Skeletal muscle satellite cell (primary cell): ENCODE data around the gene KCNK1.

Experiments used
- H3K27me3 ChIP-seq: 2 replicates; pipeline ENCODE4 v1.7.0; 2013; ENCODE audit warnings: low read length; ENCODE audit not compliant: control insufficient read depth, insufficient read depth
- H3K36me3 ChIP-seq: 2 replicates; pipeline ENCODE4 v1.7.0; 2013; ENCODE audit warnings: mild to moderate bottlenecking, control low read depth, low read length; ENCODE audit not compliant: insufficient read depth
- H3K4me1 ChIP-seq: 2 replicates; pipeline ENCODE4 v1.7.0; 2013; ENCODE audit warnings: low read length; ENCODE audit not compliant: control insufficient read depth, insufficient read depth
- H3K4me2 ChIP-seq: 2 replicates; pipeline ENCODE4 v1.7.0; 2013; ENCODE audit warnings: mild to moderate bottlenecking, low read length
- H3K4me3 ChIP-seq: 2 replicates; pipeline ENCODE4 v1.7.0; 2013; ENCODE audit warnings: low read length
- H3K9ac ChIP-seq: 2 replicates; pipeline ENCODE4 v1.7.0; 2013; ENCODE audit warnings: mild to moderate bottlenecking, low read depth, low read length, moderate library complexity
- H3K9me3 ChIP-seq: replicated peaks from 2 replicates; pipeline ENCODE4 v1.7.0; 2013; ENCODE audit warnings: mild to moderate bottlenecking, control low read depth, low read length

Gene KCNK1

GRCh38 chr1:233587196-233587595, 26.7 kb upstream of the KCNK1 start:
- Histone ChIP-seq H3K4me1 (no peaks in the 10 kb centered on the region), H3K36me3 (no peaks in the 10 kb centered on the region), H3K9me3 (no peaks in the 10 kb centered on the region), H3K27me3 (no peaks in the 10 kb centered on the region), H3K9ac (no peak overlapping the region), H3K4me2 (no peak overlapping the region), H3K4me3 (no peak overlapping the region)

- no peaks in the 10 kb centered on the region for H3K27me3 ChIP-seq
- no peaks in the 10 kb centered on the region for H3K9me3 ChIP-seq
- no peaks in the 10 kb centered on the region for H3K4me1 ChIP-seq
- no peak overlapping the region for H3K4me3 ChIP-seq
- no peak overlapping the region for H3K4me2 ChIP-seq
- H3K36me3 ChIP-seq = no peaks in the 10 kb centered on the region
- no peak overlapping the region for H3K9ac ChIP-seq
Observed at GRCh38 chr1:233587958-233588799, 25.7 kb upstream of the KCNK1 start.

DNA sequence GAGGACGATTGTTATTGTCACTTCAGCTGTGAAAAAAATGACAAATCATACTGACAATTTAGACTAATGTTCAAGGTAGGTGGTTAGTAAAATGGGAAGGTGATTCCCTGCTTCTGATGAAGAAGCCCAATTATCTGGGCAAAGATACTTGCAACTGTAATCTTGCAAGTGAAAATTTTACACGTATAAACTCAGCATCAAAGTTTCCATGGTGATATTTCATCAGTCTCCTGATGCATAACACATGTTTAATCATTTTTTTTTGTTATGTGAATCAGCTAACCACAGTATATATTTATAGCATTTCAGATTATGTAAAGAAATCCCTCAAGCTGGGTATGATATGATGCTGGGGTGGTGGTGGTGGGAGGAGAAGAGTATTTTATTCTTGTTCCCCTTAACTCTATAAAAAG, 16.4 kb upstream of the KCNK1 start:
- Histone ChIP-seq H3K4me1 (no peaks in the 10 kb centered on the region), H3K4me3 (no peak overlapping the region), H3K27me3 (no peaks in the 10 kb centered on the region), H3K4me2 (no peak overlapping the region), H3K9ac (no peak overlapping the region), H3K9me3 (no peaks in the 10 kb centered on the region), H3K36me3 (no peaks in the 10 kb centered on the region)

DNA sequence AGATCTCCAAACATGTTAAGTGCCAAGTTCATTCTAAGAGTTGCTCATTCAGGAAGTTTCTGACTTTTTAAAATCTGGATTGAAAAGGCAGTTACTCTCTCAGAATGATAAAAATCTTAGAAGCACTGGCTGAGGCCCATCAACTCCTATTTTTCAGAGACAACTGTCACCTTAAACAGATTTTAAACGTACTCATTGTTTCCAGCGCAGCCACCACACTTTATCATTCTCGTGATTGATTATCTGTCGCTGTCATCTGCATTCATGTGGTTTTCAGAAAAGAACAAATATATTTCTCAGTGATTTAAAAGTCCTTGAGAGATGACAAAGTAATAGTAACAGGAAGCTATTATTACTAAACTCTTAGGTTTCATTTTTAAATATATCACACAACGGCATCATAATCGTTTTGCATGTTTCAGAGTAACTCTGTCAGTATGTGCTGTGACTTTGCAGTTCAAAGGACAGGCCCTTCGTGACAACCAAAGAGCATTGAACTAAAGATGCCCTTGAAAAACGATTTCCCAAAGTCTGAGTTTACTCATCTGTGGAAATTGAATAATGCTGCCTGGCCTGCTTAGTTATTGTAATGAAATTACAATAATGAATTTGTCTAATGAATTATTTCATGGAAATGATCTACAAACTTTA, 14.9 kb upstream of the KCNK1 start:
- Histone ChIP-seq H3K9me3 (no peaks in the 10 kb centered on the region), H3K36me3 (no peaks in the 10 kb centered on the region), H3K4me2 (no peak overlapping the region), H3K4me1 (no peaks in the 10 kb centered on the region), H3K27me3 (no peaks in the 10 kb centered on the region), H3K4me3 (no peak overlapping the region), H3K9ac (no peak overlapping the region)

DNA sequence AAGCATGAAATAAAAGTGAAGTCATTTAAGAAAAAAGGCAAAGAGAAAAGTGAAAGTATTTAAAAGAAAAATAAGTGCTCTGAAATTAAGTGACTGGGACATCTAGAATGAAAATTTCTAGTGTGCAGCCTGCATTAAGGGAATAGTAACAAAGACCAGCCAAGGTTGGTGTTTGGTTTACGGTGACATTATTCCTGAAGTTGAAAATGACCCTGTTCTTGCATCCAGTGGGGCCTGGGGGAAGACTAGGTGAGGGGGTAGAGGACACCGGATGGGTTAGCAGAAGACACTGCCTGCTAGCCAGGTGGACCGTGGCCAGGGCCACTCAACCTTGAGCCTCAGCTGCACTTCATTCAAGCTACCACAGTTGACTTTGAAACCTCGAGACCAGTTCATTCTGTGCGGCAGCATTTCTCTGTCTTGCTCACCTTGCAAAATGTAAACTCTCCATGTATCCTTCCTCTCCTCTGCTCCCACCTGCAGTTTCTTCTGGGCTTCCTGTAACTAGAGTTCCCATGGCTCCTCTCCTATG, 14.3 kb upstream of the KCNK1 start:
- H3K36me3 ChIP-seq = no peaks in the 10 kb centered on the region
- no peaks in the 10 kb centered on the region for H3K9me3 ChIP-seq

DNA sequence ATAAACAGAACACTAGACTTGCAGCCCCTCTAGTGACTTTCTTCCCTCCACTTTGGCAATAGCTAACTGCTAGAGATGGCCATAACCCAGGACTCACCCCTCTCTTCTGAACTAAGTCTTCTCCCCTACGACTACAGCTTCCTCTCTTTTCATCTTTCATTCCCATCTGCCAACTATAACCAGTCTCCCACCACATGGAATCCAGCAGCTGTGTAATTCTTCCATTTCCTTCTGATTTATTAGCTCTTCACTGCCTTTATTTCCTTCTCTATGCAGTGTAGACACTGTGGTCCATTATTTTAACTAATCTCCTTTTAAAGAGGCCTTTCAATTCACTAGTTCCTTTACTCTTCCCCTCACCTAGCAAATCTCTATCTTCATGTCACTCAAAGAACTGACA, 13.4 kb upstream of the KCNK1 start:
- Histone ChIP-seq H3K36me3 (no peaks in the 10 kb centered on the region), H3K9me3 (no peaks in the 10 kb centered on the region), H3K4me3 (no peak overlapping the region), H3K4me2 (no peak overlapping the region), H3K9ac (no peak overlapping the region), H3K4me1 (no peaks in the 10 kb centered on the region), H3K27me3 (no peaks in the 10 kb centered on the region)

More for the DNA sequence above, 14.3 kb upstream of the KCNK1 start:
- no peak overlapping the region for H3K9ac ChIP-seq
- H3K4me3 ChIP-seq = no peak overlapping the region
- no peaks in the 10 kb centered on the region for H3K27me3 ChIP-seq
- H3K4me2 ChIP-seq = no peak overlapping the region
- H3K4me1 ChIP-seq = no peaks in the 10 kb centered on the region

DNA sequence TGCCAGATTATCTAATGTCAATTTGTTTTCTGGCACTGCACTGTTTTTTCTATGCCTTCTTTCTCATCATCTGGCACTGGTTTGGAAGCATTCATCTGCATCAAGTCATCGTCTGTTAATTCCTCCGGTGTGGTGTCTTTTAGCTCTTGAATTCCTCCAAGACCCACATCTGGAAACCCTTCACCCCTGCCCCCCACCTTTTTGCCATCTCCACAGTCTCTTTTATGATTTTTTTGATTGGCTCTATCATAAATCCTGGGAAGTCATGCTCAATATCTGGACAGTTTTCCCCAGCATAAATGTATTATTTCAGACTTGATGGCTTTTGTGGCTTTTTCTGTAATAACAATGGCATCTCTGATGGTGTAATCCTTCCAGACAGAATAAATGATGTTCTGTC, 10.4 kb upstream of the KCNK1 start:
- Histone ChIP-seq H3K27me3 (no peaks in the 10 kb centered on the region), H3K4me3 (no peak overlapping the region), H3K4me2 (no peak overlapping the region), H3K36me3 (no peaks in the 10 kb centered on the region), H3K4me1 (no peaks in the 10 kb centered on the region), H3K9ac (no peak overlapping the region), H3K9me3 (no peaks in the 10 kb centered on the region)

DNA sequence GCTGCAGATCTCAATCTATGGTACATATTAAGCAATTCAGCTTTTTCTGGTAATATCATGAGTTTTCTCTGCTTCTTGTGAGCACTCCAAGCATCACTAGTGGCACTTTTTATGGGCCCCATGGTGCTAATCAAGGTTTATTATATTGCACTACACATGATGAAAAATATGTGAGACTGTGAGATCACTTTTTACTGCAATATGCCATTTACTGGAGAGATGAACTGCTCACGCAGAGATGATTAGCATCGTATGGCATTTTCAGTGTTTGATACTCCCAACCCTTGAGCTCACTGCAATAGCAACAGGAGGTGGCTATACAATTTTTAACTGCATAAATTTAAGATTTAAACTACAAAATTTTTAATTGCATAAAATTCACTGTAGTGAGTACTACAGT, 8.7 kb upstream of the KCNK1 start:
- Histone ChIP-seq H3K4me2 (no peak overlapping the region), H3K27me3 (no peaks in the 10 kb centered on the region), H3K4me3 (no peak overlapping the region), H3K9ac (no peak overlapping the region), H3K4me1 (no peaks in the 10 kb centered on the region), H3K9me3 (no peaks in the 10 kb centered on the region), H3K36me3 (no peaks in the 10 kb centered on the region)

DNA sequence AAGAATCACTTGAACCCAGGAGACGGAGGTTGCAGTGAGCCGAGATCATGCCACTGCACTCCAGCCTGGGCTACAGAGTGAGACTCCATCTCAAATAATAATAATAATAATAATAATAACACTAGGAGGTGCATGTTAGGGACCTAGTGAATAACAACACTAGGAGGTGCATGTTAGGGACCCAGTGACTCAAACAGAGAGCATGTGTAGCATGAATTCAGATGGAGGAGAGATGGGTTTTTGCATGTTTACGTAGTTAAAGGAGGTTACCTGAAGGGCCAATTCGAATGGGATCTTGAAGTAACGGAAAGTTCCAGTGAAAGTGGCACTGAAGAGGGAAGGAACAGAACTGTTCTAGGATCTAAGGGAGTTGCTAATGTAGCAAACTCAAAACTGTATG, 7.1 kb upstream of the KCNK1 start:
- Histone ChIP-seq H3K9me3 (no peaks in the 10 kb centered on the region), H3K4me1 (no peaks in the 10 kb centered on the region), H3K27me3 (peaks cover 1% of the 10 kb centered on the region), H3K4me2 (no peak overlapping the region), H3K9ac (no peak overlapping the region), H3K4me3 (no peak overlapping the region), H3K36me3 (no peaks in the 10 kb centered on the region)

- no peak overlapping the region for H3K9ac ChIP-seq
- H3K4me1 ChIP-seq = no peaks in the 10 kb centered on the region
- H3K36me3 ChIP-seq = no peaks in the 10 kb centered on the region
- H3K4me2 ChIP-seq = no peak overlapping the region
- peaks cover 8% of the 10 kb centered on the region for H3K27me3 ChIP-seq
- no peak overlapping the region for H3K4me3 ChIP-seq
- H3K9me3 ChIP-seq = no peaks in the 10 kb centered on the region
Observed at GRCh38 chr1:233607252-233608119, 6.4 kb upstream of the KCNK1 start.

DNA sequence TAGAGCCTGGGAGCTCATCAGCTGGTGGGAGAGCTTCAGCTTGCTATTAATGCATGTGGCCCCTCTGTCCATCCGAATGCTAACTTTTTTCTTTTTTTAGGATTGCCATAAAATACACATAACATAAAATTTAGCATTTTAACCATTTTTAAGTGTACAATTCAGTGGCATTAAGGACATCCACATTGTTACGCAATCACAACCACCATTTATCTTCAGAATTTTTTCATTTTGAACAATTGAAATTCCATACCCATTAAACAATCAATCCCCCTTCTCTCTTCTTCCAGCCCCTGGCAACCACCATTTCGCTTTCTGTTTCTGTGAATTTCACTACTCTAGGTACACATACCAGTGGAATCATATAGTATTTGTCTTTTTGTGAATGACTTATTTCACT, 4.9 kb upstream of the KCNK1 start:
- no peaks in the 10 kb centered on the region for H3K36me3 ChIP-seq
- H3K9ac ChIP-seq = no peak overlapping the region
- H3K27me3 ChIP-seq = peaks cover 8% of the 10 kb centered on the region
- H3K4me1 ChIP-seq = peaks cover 3% of the 10 kb centered on the region
- no peaks in the 10 kb centered on the region for H3K9me3 ChIP-seq
- H3K4me2 ChIP-seq = no peak overlapping the region
- no peak overlapping the region for H3K4me3 ChIP-seq
